SH-SY5Y (cell line): ENCODE measurements around the gene SPRED2.

Source experiments
- GATA2 ChIP-seq: IDR thresholded peaks from 2 replicates; pipeline ENCODE4 v1.6.1; 2011; ENCODE audit warnings: mild to moderate bottlenecking, low read depth, low read length
- GATA3 ChIP-seq: IDR thresholded peaks from 2 replicates; pipeline ENCODE4 v1.6.1; 2011; ENCODE audit warnings: low read depth, mild to moderate bottlenecking, low read length, moderate library complexity

GRCh38 chr2:65281627-65282351 is 150.6 kb downstream of the SPRED2 start:
- TF ChIP-seq GATA2, result no peak
- TF ChIP-seq GATA3, result no peak
